GM12878 (cell line): ENCODE data around the gene FBXW8.
A peak's percentile ranks its signal among the peaks of the same experiment; 100 is the strongest.

ENCODE experiments used
- BRCA1 ChIP-seq: IDR thresholded peaks from 2 replicates; pipeline ENCODE4 v1.6.1; 2011; ENCODE audit warnings: low read depth, low read length, improper control_type of control experiment
- POLR2AphosphoS2 ChIP-seq: IDR thresholded peaks from 2 replicates; pipeline ENCODE4 v1.6.1; 2011; ENCODE audit warnings: low read depth, mild to moderate bottlenecking, low read length, improper control_type of control experiment, moderate library complexity
- REST ChIP-seq: IDR thresholded peaks from 2 replicates; pipeline ENCODE4 v1.6.1; 2012; ENCODE audit warnings: mild to moderate bottlenecking, low read depth, low read length
- SIN3A ChIP-seq: IDR thresholded peaks from 2 replicates; pipeline ENCODE4 v1.6.1; 2012; ENCODE audit warnings: low read depth, low read length, improper control_type of control experiment
- YY1 ChIP-seq: IDR thresholded peaks from 2 replicates; pipeline ENCODE4 v1.6.1; 2011; ENCODE audit warnings: low read depth, mild to moderate bottlenecking, low read length
- ZNF274 ChIP-seq: IDR thresholded peaks from one replicate; pipeline ENCODE4 v1.8.0; 2011; ENCODE audit not compliant: insufficient read length, insufficient read depth
- TF ChIP-seq, protein P1 (sequence below), 3 experiments: IDR thresholded peaks in 2 of 3; conservative IDR thresholded peaks in 1 of 3; 2 replicates each; pipeline ENCODE4 v1.5.1; 2011; ENCODE audit warnings: low read depth in 3 of 3, low read length in 3 of 3, mild to moderate bottlenecking in 3 of 3, control low read depth in 2 of 3, moderate library complexity in 2 of 3, inconsistent platforms in 1 of 3, mixed read lengths in 1 of 3; ENCODE audit not compliant: control insufficient read depth in 2 of 3, insufficient read depth in 1 of 3; ENCODE audit errors: extremely low read depth in 1 of 3
- TF ChIP-seq, protein P2 (sequence below): IDR thresholded peaks from 2 replicates; pipeline ENCODE4 v1.6.1; 2012; ENCODE audit warnings: low read depth, low read length, improper control_type of control experiment

DNA sequence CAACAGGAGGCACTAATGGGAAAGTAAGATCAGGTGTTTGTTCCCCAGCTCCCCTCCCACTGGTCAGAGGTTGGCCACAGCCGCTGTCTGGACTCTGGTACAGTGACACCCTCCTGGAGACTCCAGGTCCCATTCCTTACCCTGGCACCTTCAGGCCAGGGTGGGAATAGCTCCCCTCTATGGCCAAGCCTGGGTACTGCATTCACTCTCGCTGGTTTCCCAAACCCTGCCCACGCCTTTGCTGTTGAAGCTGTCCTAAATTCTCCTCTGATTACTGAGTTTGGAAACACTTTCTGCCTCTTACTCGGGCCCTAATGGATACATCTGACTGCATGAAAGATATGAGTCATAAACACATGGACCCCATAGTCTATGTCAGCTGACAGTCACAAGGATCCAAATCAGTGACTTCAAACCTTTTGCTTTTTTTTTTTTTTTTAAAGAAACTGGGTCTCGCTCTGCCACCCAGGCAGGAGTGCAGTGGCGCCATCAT lies 47.4 kb upstream of the FBXW8 start:
- TF ChIP-seq YY1 (no peak), ZNF274 (no peak), REST (no peak), POLR2AphosphoS2 (no peak), SIN3A (no peak), BRCA1 (no peak)
- TF ChIP-seq, protein P1, sequence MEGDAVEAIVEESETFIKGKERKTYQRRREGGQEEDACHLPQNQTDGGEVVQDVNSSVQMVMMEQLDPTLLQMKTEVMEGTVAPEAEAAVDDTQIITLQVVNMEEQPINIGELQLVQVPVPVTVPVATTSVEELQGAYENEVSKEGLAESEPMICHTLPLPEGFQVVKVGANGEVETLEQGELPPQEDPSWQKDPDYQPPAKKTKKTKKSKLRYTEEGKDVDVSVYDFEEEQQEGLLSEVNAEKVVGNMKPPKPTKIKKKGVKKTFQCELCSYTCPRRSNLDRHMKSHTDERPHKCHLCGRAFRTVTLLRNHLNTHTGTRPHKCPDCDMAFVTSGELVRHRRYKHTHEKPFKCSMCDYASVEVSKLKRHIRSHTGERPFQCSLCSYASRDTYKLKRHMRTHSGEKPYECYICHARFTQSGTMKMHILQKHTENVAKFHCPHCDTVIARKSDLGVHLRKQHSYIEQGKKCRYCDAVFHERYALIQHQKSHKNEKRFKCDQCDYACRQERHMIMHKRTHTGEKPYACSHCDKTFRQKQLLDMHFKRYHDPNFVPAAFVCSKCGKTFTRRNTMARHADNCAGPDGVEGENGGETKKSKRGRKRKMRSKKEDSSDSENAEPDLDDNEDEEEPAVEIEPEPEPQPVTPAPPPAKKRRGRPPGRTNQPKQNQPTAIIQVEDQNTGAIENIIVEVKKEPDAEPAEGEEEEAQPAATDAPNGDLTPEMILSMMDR (IDR thresholded peaks at IDR 0.05 in 2 of 3, conservative IDR thresholded peaks at IDR 0.05 in 1 of 3; ENCODE audit: control insufficient read depth in 2 of 3, extremely low read depth in 1 of 3, insufficient read depth in 1 of 3, low read depth in 3 of 3, low read length in 3 of 3), result peak; percentile 28 to 69 (median 63)
- TF ChIP-seq, protein P2, sequence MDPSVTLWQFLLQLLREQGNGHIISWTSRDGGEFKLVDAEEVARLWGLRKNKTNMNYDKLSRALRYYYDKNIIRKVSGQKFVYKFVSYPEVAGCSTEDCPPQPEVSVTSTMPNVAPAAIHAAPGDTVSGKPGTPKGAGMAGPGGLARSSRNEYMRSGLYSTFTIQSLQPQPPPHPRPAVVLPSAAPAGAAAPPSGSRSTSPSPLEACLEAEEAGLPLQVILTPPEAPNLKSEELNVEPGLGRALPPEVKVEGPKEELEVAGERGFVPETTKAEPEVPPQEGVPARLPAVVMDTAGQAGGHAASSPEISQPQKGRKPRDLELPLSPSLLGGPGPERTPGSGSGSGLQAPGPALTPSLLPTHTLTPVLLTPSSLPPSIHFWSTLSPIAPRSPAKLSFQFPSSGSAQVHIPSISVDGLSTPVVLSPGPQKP, result no peak
